Measurements from ENCODE around the gene SLC50A1. TPM values are rescaled to one million over a fixed set of nuclear protein-coding genes. Genes with fewer than 3 reads are reported as not detected.

Gene SLC50A1
- total and polyA plus RNA-seq, 2 of the 8 experiments (the other 6 are each of a cell fraction or from before 2014, with no cell fraction given): 36.5 to 90.8 TPM

DNA sequence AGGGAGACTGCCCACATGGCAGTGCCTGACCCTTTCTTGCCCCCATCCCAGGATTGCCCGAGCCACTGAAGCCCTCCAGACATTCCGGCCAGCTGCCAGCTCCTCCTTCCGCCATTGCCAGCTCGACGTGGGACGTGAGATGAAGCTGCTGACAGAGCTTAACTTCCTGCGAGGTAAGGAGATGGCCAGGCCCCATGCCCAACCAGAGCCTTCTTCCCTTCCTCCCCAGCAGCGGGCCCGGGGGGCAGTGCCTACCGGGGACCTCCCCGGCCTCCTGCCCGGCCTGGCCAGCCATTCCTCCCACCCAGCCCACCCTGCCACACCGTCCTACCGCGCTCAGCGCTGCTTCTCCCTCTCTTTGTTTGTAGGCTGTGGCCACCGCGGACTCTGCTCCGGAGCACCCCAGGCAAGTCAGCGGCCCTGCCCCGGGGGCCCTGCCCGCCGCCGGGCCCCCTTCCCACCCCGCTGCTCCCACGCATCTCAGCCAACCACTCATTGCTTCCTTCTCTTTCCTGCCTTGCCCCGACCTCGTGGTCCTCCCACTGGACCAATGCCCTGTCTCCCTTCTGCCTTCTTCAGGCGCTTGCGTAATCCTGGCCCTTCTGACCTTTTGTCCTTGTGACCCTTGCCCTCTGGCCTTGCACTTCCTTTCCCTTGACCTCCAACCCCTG lies 42.9 kb downstream of the SLC50A1 start:
- Histone ChIP-seq H2BK5ac (ENCODE audit: low read depth, low read length) (no peak overlapping the region), H4K20me1 (replicated peaks in 1 of 2; ENCODE audit: control insufficient read depth in 1 of 2, insufficient read depth in 2 of 2, low read length in 2 of 2) (peaks cover 8 to 10% of the 10 kb centered on the region in 2 experiments), H3K9ac (replicated peaks in 1 of 4; ENCODE audit: extremely low read depth in 1 of 4, low read depth in 3 of 4, low read length in 3 of 4) (no peak overlapping the region), H3K4me2 (ENCODE audit: insufficient read depth in 1 of 2, low read depth in 2 of 2, low read length in 2 of 2) (no peak overlapping the region), H2BK15ac (ENCODE audit: low read length) (no peak overlapping the region), H4K91ac (replicated peaks; ENCODE audit: insufficient read length, low read length) (no peak overlapping the region), H3K79me1 (ENCODE audit: low read depth, low read length) (no peaks in the 10 kb centered on the region; the same call in 1 of the 2 replicates), H3K18ac (ENCODE audit: extremely low read depth, low read length) (no peak overlapping the region), H3K27me3 (replicated peaks in 1 of 4; ENCODE audit: control insufficient read depth in 3 of 4, extremely low read depth in 1 of 4, insufficient read depth in 3 of 4, low read length in 3 of 4) (no peaks in the 10 kb centered on the region), H3K4me3 (ENCODE audit: extremely low read depth in 1 of 4, insufficient read depth in 2 of 4, low read depth in 3 of 4, low read length in 4 of 4) (no peak overlapping the region), H2AFZ (ENCODE audit: low read length) (no peak overlapping the region), H3K4me1 (replicated peaks in 1 of 4; ENCODE audit: control insufficient read depth in 3 of 4, insufficient read depth in 4 of 4, low read length in 3 of 4) (peaks cover 0 to 18% (median 8%) of the 10 kb centered on the region in 4 experiments; a peak in 5 of 7 replicates), H3K9me3 (ENCODE audit: insufficient read depth in 2 of 2, low read depth in 1 of 2, low read length in 1 of 2) (no peaks in the 10 kb centered on the region), H3K4ac (replicated peaks; ENCODE audit: insufficient read length, low read depth, low read length) (no peak overlapping the region), H3K27ac (ENCODE audit: low read depth, low read length) (no peak overlapping the region), H3K23me2 (ENCODE audit: low read depth, low read length) (peaks cover 10% of the 10 kb centered on the region; the same call in 1 of the 2 replicates), H3K36me3 (ENCODE audit: control insufficient read depth in 2 of 4, insufficient read depth in 4 of 4, low read length in 3 of 4) (peaks cover 15 to 46% (median 31%) of the 10 kb centered on the region in 4 experiments), H2AK5ac (ENCODE audit: low read depth, low read length) (no peak overlapping the region), H3K79me2 (ENCODE audit: control insufficient read depth in 1 of 2, insufficient read depth in 2 of 2, low read length in 2 of 2) (peaks cover 0 to 4% of the 10 kb centered on the region in 2 experiments; a peak in 1 of 4 replicates), H2BK20ac (ENCODE audit: low read length) (no peak overlapping the region), H3K56ac (replicated peaks; ENCODE audit: insufficient read length, low read depth, low read length) (no peak overlapping the region), H2BK12ac (ENCODE audit: low read depth, low read length) (no peak overlapping the region), H2BK120ac (replicated peaks; ENCODE audit: low read depth, low read length) (no peak overlapping the region), H3K23ac (ENCODE audit: insufficient read length) (no peak overlapping the region), H4K5ac (ENCODE audit: insufficient read length, low read depth, low read length) (no peak overlapping the region), H4K8ac (ENCODE audit: extremely low read depth, insufficient read depth, low read length) (no peak overlapping the region), H3K14ac (ENCODE audit: insufficient read length) (no peak overlapping the region)
- no peak for FAIRE-seq
- no peak for DNase-seq (ENCODE audit: low read depth in 1 of 2, low spot score in 2 of 2)
- TF ChIP-seq CEBPB (IDR thresholded peaks at IDR 0.05; ENCODE audit: low read depth, low read length): peak; percentile 57
- no peak for TF ChIP-seq CBX8 (IDR thresholded peaks at IDR 0.05; ENCODE audit: borderline replicate concordance, low read depth, low read length)
- CTCF ChIA-PET (ENCODE audit: partially characterized antibody): interaction anchor here (0.7 to 7.9 kb wide), 5 partner anchors 8 to 93 kb away, joined by 3 to 107 read pairs (median 4); partner anchors contain the start of gene THBS3
- WGBS, 2 experiments (ENCODE audit: extremely low coverage in 1 of 2, insufficient coverage in 1 of 2, insufficient read length in 1 of 2, insufficient replicate concordance in 2 of 2, low coverage in 1 of 2, low lambda C conversion rate in 2 of 2, missing lambda C conversion rate in 1 of 2): 94% methylated on average over 15 of the region's 30 CpGs; no CpG with 5 or more reads in 1 of the 2 experiments
- POLR2A ChIA-PET (ENCODE audit: partially characterized antibody): interaction anchor here (1.6 to 20.5 kb wide), 4 partner anchors 8 to 49 kb away, joined by 3 to 512 read pairs (median 10); partner anchors contain the start of genes MTX1 and THBS3
